ENCODE data around the gene TPD52L1. TPM values are rescaled to one million over a fixed set of nuclear protein-coding genes. Genes with fewer than 3 reads are reported as not detected.

Gene TPD52L1
- total RNA-seq, 2 donors from 2014 or later, result 24.9 to 39.1 TPM

DNA sequence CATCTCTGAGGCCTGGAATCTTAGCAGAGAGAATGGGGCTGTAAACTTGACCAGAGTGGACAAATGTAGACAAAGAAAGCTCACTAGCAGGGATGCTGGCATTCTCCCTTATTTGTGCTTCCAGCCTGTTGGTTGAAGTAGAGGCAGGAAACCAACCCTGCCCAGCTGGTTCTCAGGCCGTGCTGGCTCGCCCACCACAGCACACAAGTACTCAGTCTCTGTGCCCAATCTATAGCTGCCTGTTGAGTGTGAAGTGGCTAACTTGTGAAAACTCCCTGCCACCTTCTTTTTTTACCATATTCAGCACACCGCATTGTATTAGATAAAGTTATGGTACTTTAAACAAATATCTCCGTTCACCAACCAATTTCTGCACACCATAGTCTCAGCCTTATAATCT lies 110.9 kb downstream of the TPD52L1 start:
- no peak overlapping the region for H3K27ac Mint-ChIP-seq
- 85% methylated on average over 3 of the region's 4 CpGs; no CpG with 5 or more reads in 1 of the 2 experiments for WGBS, 2 experiments (ENCODE audit: insufficient coverage in 1 of 2, insufficient read length in 1 of 2)
- Histone ChIP-seq H3K9me3 (ENCODE audit: control insufficient read depth, low read length) (no peaks in the 10 kb centered on the region), H3K36me3 (ENCODE audit: control insufficient read depth, insufficient read depth, low read length) (no peaks in the 10 kb centered on the region), H3K4me1 (ENCODE audit: control insufficient read depth, insufficient read depth, low read length) (no peaks in the 10 kb centered on the region), H3K4me3 (ENCODE audit: low read length) (no peak overlapping the region), H3K9ac (ENCODE audit: extremely low read depth, low read length, poor library complexity, severe bottlenecking) (no peak overlapping the region), H3K27me3 (ENCODE audit: control insufficient read depth, insufficient read depth, low read length, poor library complexity, severe bottlenecking) (no peaks in the 10 kb centered on the region), H3K27ac (ENCODE audit: low read depth, low read length) (no peak overlapping the region)
- no peaks in the 10 kb centered on the region for H3K9me3 Mint-ChIP-seq
- TF ChIP-seq, protein P1, sequence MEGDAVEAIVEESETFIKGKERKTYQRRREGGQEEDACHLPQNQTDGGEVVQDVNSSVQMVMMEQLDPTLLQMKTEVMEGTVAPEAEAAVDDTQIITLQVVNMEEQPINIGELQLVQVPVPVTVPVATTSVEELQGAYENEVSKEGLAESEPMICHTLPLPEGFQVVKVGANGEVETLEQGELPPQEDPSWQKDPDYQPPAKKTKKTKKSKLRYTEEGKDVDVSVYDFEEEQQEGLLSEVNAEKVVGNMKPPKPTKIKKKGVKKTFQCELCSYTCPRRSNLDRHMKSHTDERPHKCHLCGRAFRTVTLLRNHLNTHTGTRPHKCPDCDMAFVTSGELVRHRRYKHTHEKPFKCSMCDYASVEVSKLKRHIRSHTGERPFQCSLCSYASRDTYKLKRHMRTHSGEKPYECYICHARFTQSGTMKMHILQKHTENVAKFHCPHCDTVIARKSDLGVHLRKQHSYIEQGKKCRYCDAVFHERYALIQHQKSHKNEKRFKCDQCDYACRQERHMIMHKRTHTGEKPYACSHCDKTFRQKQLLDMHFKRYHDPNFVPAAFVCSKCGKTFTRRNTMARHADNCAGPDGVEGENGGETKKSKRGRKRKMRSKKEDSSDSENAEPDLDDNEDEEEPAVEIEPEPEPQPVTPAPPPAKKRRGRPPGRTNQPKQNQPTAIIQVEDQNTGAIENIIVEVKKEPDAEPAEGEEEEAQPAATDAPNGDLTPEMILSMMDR (conservative IDR thresholded peaks at IDR 0.05), result no peak
- H3K27me3 Mint-ChIP-seq (ENCODE audit: insufficient read depth), result no peaks in the 10 kb centered on the region
- H3K4me3 Mint-ChIP-seq, result no peak overlapping the region
- no peaks in the 10 kb centered on the region for H3K4me1 Mint-ChIP-seq
- DNase-seq, result no peak
- H3K36me3 Mint-ChIP-seq (ENCODE audit: low read depth), result no peaks in the 10 kb centered on the region

DNA sequence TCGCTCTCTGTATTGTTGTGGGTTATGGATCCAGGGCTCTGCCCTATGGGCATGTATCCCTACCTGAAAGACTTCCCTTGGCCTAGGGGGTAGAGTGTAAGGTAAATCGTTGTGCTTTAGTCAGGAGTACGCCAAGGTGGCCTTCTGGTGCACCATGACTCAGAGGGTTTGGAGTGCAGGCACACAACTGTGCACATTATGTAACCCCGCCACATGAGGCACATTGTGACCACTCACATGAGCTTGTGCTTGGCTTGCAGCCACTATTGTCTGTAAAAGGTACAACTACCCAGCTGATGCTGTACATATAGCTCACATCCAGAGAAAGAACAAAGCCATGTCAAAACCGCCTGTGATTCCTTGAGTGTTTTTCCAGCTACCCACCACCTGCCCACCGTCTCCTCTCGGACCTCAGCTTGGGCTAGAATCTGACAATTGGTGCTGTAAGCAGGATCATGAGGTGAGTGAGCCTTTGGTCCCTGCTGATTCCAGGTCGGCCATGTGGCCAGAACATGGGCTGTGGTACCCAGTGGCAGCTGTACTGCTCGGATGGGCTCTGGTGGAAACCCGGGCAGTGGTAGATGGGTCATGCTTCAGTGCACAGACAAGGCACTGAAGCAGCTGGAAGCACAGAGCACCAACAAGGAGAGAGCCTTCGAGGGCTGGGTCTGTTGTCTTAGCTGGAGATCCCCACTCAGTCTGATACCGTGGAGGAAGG lies 114.4 kb downstream of the TPD52L1 start:
- H3K27me3 ChIP-seq (ENCODE audit: control insufficient read depth, insufficient read depth, low read length, poor library complexity, severe bottlenecking), result no peaks in the 10 kb centered on the region
- H3K4me1 ChIP-seq (ENCODE audit: control insufficient read depth, insufficient read depth, low read length), result no peaks in the 10 kb centered on the region
- Mint-ChIP-seq H3K4me3 (no peak overlapping the region), H3K36me3 (ENCODE audit: low read depth) (peaks cover 8% of the 10 kb centered on the region), H3K4me1 (no peaks in the 10 kb centered on the region), H3K9me3 (no peaks in the 10 kb centered on the region), H3K27ac (no peak overlapping the region), H3K27me3 (ENCODE audit: insufficient read depth) (no peaks in the 10 kb centered on the region)
- TF ChIP-seq, protein P1 (conservative IDR thresholded peaks at IDR 0.05), result no peak
- 88 to 92% methylated on average over 8 to 12 of the region's 12 CpGs for WGBS, 2 experiments (ENCODE audit: insufficient coverage in 1 of 2, insufficient read length in 1 of 2)
- no peak for DNase-seq
- peaks cover 6% of the 10 kb centered on the region for H3K36me3 ChIP-seq (ENCODE audit: control insufficient read depth, insufficient read depth, low read length)
- no peak overlapping the region for H3K4me3 ChIP-seq (ENCODE audit: low read length)
- no peak overlapping the region for H3K27ac ChIP-seq (ENCODE audit: low read depth, low read length)
- H3K9me3 ChIP-seq (ENCODE audit: control insufficient read depth, low read length), result no peaks in the 10 kb centered on the region
- no peak overlapping the region for H3K9ac ChIP-seq (ENCODE audit: extremely low read depth, low read length, poor library complexity, severe bottlenecking)

DNA sequence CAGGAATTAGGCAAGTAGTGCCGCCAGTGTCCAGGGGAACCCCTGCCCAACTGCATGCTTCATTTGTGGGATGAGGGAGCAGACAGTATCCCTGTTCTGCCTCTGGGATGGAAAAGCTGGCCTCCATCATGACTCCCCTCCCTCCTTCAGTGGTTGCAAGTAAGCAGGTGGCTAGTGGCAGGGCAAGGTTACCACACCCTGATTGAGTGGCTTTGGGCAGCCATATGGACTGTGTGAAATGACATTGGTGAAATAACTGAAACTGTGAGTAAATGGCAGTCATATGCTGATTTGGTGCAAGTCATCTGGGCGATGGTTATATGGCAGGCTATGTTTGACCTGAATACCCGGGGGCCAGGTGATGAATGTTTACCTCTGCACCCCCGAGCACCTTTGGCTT lies 115.2 kb downstream of the TPD52L1 start:
- no peak overlapping the region for H3K27ac Mint-ChIP-seq
- H3K9me3 Mint-ChIP-seq, result no peaks in the 10 kb centered on the region
- no peaks in the 10 kb centered on the region for H3K4me1 Mint-ChIP-seq
- Histone ChIP-seq H3K27me3 (ENCODE audit: control insufficient read depth, insufficient read depth, low read length, poor library complexity, severe bottlenecking) (no peaks in the 10 kb centered on the region), H3K27ac (ENCODE audit: low read depth, low read length) (no peak overlapping the region), H3K9me3 (ENCODE audit: control insufficient read depth, low read length) (no peaks in the 10 kb centered on the region), H3K36me3 (ENCODE audit: control insufficient read depth, insufficient read depth, low read length) (peaks cover 8% of the 10 kb centered on the region), H3K9ac (ENCODE audit: extremely low read depth, low read length, poor library complexity, severe bottlenecking) (no peak overlapping the region), H3K4me3 (ENCODE audit: low read length) (no peak overlapping the region), H3K4me1 (ENCODE audit: control insufficient read depth, insufficient read depth, low read length) (no peaks in the 10 kb centered on the region)
- TF ChIP-seq, protein P1 (conservative IDR thresholded peaks at IDR 0.05), result no peak
- H3K27me3 Mint-ChIP-seq (ENCODE audit: insufficient read depth), result no peaks in the 10 kb centered on the region
- WGBS, 2 experiments (ENCODE audit: insufficient coverage in 1 of 2, insufficient read length in 1 of 2), result 85 to 92% methylated on average over 2 to 4 of the region's 4 CpGs
- no peak for DNase-seq
- H3K4me3 Mint-ChIP-seq, result no peak overlapping the region
- H3K36me3 Mint-ChIP-seq (ENCODE audit: low read depth), result peaks cover 14% of the 10 kb centered on the region
